Right kidney (tissue), 1 donor: ENCODE data around the gene MCAT.
"Not testable (repeated sequence)": the region's sequence is repeated elsewhere in the genome, so short reads cannot be mapped to it uniquely, and the experiment has no call there.

ENCODE experiments used
- DNase-seq: peaks from one replicate; pipeline ENCODE4 v3.0.0-alpha.2; 2016

MCAT gene

DNA sequence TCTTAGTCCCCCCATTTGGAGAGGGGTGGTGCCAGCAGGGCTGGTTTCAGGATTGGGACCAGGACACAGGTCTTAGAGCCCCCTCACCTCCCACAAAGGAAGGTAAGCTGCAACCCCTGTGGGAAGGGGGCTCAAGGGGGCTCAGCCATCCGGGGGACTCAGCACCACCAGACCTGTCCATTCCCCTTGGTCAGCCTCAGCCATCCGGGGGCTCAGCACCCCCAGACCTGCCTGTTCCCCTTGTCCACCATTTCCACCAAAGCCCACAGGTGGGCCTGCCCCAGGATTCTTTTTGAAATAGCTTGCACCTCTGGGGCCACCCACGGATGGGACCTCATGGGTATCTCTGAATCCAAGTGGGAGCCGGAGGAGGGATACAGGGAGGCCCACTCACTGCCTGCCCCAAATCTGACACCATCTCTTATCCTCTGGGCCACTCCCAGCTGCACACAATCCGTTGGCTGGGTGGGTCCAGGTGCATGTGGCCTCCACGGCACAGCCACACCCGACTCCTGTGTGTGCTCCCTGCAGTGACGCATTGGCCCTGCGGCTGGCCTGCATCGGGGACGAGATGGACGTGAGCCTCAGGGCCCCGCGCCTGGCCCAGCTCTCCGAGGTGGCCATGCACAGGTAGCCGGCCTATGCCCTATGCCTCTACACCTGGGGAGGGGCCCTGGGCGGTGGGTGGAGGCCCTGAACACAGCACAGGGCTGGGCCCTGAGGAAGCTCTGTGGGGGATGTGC is 15.9 kb downstream of the MCAT start:
- DNase-seq = no peak

- DNase-seq = no peak
Observed at GRCh38 chr22:43126501-43127165, 16.6 kb downstream of the MCAT start.

DNA sequence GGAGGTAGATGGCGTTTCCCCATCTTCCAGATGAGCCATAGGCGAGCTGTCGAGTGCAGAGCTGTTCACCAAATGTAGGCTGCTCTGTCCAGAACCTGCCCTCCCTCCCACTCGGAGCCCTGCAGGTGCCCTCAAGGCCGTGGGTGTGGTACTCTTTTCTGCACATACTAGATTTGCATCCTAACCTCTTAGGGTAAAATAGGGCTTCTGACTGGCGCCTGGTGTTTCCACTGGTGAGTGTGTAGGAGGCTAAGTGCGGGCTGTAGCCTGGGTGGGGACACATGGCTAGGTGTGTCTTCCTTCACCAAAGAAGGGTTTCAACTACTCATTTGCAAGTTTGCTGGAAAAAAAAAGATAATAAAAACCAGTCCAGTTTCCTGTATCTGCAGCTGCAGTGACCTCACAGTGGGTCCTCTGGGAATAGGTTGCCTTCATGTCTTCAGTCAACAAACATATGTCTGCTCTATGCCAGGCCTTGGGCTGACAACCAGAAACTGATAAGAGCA is 24.2 kb downstream of the MCAT start:
- DNase-seq = no peak

- DNase-seq = no peak
Observed at GRCh38 chr22:43118024-43118849, 25.0 kb downstream of the MCAT start.

DNA sequence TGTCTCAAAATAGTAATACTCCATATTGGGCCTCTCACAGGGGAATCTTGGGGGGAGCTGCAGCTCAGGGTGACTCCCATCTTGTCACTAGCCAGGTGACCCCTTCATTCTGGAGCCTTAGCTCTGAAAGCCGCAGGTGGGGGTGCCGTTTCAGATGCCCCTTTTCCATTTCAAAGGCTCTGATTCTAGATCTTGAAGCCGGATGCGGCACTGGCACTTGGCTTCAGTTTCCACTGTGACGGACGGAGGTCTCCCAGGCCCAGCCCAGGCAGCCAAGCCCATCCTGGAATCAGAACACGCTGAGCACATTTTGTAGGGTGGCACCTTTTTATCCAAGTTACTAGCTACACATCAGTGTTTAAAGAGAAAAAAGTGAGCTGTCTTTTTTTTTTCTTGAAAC is 26.3 kb downstream of the MCAT start:
- no peak for DNase-seq

- no peak for DNase-seq
Observed at GRCh38 chr22:43114958-43115357, 28.2 kb downstream of the MCAT start.

DNA sequence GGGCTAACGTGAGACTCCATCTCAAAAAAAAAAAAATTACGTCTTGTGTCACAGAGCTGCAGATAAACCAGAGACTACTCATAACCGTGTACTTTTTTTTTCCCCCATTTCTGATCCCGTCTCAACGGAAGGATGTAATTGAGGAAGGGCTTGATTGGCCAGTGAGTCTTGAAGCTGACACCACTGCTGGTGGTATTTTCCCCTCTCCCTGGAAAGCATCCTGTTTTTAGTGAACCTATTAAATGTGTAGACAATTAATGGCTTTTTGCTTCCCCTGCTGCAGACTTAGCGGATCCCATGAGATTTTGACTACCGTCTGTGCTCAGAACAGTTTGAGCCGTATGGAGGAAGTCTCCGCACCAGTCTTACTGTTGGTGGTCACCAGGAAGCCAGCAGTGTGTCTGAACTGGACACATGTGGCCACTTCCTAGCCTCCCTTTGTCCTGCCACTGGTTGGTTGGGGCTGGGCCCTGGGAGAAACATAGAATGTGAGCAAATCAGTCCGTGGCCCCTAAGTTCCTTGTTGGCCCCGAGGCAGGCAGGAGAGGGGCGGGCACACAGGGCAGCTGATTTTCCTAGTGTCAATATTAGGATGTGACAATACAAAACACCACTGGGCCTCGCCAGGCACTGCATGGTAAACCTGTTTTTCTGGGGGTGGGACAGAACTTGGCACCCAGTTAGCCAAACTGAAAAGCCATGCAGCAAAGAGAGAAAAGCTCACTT is 29.5 kb downstream of the MCAT start:
- no peak for DNase-seq

GRCh38 chr22:43110927-43111623 is 32.1 kb downstream of the MCAT start:
- peak; percentile 71 for DNase-seq

GRCh38 chr22:43110444-43110926 is 32.7 kb downstream of the MCAT start, which contains the start of gene BIK:
BIK (plus strand) TSS chr22:43110750; CDS start chr22:43124023, 13,273 bp downstream.
- DNase-seq = no peak

DNA sequence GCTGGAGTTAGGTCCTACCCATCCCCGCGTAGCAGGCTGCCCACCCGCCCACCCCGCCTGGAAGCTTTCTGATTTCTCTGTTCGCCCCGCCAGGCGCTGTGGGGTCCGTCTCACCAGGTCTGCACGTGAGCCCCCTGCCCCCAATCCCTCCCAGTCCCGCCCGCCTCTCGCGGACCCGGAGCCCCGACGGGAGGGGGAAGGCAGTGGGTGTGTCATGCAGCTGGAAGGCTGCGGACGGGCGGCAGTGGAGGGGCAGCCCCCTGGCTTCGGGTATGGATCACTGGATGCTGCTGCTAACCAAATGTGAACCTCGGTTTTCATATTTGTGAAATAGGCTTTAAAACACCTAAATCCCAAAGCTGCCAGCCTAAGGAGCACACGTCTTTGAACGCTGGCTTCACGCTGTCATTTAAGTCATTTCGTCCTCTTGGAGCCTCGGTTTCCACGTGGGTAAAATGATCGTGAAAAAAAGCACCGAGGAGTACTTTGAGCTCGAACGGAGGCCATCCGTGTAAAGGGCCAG is 33.2 kb downstream of the MCAT start:
- peak; percentile 60 for DNase-seq

DNA sequence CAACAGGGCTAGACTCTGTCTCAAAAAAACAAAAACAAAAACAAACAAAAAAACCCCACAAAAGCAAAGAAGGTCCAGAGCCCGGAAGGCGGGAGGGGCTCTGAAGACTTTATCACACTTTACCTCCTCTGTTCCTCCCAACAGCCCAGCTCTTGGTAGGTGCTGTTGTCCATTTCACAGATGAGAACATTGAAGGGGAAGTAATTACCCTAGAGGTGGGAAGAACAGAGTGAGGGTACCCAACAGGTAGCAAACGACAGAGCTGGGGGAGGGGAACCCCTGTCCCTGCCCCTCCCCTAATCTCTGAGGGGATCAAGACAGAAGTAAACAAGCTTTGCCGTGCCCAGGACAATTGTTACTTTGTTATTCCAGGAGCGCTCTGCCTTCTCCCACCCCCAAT is 33.7 kb downstream of the MCAT start:
- DNase-seq = no peak

DNA sequence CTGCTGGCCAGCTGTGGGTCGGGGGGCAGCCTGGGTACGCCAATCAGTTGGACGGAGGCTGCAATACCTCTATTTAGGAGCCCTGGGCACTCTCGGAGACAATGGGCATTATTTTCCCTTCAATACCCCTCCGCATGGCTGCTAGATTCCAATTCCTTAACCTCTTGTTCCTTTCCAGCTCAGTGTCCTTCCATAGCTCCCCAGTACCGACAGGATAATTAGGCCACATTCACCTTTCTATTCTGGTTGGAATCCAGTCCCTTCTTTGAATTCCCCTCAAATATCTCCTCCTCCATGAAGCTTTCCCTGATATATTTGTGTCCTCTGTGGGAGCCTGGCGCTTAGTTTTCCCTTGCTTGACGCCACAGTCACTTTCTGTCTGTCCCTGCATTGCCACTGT is 36.9 kb downstream of the MCAT start:
- DNase-seq = no peak

DNA sequence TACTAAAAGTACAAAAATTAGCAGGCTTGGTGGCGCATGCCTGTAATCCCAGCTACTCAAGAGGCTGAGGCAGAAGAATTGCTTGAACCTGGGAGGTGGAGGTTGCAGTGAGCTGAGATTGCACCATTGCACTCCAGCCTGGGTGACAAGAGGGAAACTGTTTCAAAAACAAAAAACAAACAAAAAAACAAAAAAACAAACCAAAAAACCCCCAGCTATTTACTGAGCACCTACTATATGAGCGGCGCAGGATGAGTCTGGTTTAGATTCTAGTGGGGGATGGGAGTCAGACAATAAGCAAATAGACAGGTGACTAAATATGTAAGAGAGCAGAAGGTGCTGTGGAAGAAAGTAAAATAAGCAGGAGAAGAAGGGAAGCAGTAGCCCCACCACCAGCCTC is 38.2 kb downstream of the MCAT start:
- DNase-seq = not testable (repeated sequence)

DNA sequence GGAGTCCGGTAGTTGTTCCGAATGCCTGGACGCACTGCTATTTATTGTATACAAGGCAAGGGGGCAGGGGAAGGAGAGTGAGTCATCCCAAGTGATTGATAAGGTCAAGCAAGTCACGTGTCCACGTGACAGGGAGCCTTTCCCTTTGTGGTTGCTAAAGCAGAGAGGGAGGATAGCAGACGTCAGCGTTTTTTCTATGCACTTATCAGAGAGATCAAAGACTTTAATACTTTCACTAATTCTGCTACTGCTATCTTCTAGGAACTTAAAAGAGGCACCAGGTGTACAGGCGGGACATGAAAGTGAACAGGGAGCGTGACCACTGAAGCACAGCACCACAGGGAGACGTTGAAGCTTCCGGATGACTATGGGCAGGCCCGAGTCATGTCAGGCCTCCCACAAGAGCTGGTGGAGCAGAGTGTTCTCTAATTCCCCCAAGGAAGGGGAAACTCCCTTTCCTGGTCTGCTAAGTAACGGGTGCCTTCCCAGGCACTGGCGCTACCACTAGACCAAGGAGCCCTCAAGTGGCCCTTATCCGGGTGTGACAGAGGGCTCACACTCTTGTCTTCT is 39.1 kb downstream of the MCAT start:
- not testable (repeated sequence) for DNase-seq

DNA sequence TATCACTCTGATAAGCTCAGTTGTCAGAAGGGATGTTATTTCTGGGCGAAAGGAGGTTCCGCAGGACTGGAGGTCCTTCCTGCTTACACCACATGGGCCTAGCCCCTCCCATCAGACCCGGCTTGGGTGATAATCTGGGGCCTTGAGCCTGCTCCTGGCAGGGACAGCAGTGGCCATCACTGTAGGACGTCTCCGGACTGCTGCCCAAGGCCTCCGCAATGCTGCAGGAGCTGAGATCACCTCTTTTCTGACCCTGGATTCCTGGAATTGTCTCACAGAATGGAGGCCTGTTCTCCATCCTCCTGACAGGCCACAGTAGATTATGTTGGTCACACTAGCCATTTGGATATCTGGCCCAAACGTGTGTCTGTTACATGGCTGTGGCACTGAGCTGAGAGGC is 41.9 kb downstream of the MCAT start:
- no peak for DNase-seq

GRCh38 chr22:43100225-43100624 is 43.0 kb downstream of the MCAT start:
- DNase-seq = no peak

- no peak for DNase-seq
Observed at GRCh38 chr22:43099095-43099494, 44.1 kb downstream of the MCAT start.

DNA sequence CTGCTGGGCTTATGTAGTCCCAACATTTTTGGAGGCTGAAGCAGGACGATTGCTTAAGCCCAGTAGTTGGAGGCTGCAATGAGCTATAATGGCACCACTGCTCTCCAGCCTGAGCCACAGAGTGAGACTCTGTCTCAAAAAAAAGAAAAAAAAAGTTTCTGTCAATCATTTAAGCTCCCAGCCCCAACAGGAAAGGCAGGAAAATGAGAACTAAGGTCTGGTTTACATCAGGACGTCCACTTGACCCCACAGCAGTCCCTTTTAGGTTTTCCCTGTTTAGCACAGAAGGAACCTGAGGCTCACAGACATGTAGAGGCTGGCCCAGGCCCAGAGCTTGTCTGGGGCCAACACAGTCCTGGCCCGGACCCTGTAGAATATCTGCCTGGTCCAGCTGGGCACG is 44.8 kb downstream of the MCAT start:
- no peak for DNase-seq

DNA sequence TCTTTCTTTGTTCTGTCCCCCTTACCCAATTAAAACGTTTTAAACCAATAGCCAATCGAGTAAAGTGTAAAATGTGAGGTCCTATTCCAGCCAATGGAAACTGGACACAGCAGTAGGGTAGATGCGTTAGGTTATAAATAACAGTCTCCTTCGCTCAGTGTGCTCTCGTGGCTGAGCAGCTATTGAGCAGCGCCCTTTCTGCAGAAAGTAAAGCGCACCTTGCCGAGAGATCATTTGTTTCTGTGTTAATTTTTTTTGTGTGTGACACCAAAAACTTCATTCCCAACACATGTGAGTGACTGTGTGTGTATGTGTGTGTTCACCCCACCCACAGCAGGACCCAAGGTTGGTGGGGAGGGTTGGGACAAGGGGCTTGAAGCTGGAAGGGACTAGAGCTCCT is 46.8 kb downstream of the MCAT start:
- DNase-seq = no peak

DNA sequence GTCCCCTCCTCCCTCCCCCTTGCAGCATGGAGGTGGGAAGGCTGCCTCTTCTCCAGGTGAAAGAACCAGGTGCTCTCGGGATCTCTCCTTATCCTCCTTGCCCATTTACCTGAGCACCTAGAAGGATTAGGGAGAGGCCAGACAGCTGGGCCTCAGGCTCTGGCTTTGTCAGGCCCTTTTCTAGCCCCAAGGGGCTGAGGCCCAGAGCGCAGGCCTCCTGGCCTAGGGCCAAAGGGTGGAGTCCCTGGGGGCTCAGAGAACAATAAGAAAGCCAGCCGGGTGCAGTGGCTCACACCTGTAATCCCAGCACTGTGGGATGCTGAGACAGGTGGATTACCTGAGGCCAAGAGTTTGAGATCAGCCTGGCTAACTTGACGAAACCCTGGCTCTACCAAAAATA is 48.6 kb downstream of the MCAT start:
- no peak for DNase-seq

- DNase-seq = no peak
Observed at GRCh38 chr22:43094085-43094484, 49.1 kb downstream of the MCAT start.
